HG03460 (cell line): ENCODE results near the gene PIP4K2A.

ENCODE experiments used
- ATAC-seq: cut with Tn5 transposase; IDR thresholded peaks from one replicate; pipeline ENCODE4 v1.9.1; 2021; ENCODE audit not compliant: unreplicated experiment

PIP4K2A gene

DNA sequence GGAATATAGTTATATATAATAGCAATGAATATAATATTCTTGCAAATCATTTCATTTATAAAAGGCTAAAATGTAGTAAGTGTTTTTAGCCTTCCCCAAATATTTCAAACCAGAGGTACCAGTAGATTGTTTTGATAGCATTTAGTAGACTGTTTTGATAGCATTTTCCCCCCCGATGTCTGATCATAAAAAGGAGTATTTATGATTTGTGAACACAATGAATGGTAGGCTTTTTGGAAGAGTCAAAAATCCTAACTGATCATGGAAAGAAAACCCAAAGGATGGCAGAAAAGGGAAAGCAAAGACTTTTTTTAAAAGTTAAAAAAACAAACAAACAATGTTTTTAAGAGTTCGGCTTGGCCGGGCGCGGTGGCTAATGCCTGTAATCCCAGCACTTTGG lies 152.5 kb downstream of the PIP4K2A start:
- ATAC-seq: no peak

DNA sequence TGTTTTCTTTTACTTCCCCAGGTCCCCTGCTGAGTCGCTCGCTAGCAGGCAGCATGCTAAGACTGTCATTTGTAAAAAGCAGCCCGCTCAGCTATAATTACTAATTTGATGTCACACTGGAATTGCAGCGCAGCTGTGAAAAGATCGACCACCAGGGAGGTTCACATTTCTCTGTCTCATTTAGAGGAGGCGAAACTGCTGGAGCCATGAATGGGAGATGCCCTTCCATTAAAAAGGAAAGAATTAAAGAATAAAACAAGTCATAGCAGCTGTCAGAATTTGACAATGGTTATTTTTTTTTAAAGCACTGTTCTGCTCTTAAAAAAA lies 153.5 kb downstream of the PIP4K2A start:
- ATAC-seq: no peak

DNA sequence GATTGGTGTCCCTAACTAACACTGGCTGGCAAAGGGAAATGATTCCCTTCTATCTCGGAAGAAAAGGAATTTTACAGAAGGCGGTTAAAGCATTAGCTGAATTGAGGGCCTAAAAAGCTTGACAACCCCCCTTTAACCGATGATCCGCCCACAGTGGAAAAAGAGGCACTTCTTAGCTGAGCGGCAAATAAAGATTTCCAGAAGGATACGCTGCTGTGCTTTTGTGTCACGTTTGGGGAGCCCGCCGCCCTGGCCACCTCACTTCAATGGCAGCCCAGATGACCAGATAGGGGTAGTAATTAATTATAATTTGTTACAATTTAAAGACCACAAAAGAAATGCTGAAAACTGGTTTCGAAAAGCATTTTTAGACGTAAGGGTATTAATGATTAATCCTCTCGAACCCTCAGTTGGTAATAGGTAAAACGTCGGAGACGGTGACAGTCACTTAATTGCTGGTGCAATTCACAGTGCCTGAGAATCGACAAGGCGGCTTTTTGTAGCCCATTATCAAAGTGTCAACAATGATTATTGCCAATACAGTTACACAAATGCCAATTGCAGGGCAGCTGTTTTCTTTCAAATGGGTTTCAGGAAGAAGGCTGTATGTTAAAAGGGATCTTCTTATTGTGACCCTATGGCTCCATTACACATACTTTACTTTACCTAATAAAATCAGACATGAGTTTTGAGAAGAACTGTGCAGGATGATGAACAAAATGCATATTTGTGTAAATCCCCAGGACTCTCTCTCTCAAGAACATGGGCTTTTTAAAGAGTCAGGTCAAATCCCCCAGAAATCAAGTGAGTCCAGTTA lies 154.1 kb downstream of the PIP4K2A start:
- no peak for ATAC-seq

DNA sequence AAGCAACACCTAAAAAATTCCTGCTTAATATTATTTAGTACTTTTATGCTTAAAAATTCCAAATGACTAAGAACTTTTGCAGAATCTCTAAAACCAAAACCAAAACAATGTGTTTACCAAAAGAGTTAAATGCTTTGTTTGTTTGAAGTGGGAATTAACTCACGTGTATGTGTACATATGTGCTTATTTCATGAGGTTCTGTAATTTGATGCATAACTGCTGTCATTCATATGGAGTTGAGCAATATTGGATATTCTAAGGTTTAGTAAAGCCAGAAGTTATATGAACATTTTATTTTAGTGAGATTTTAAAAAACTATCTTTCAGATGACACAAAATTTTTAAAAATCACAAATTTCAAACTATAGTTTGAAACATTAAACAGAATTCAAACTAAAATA lies 157.1 kb downstream of the PIP4K2A start:
- ATAC-seq: no peak

DNA sequence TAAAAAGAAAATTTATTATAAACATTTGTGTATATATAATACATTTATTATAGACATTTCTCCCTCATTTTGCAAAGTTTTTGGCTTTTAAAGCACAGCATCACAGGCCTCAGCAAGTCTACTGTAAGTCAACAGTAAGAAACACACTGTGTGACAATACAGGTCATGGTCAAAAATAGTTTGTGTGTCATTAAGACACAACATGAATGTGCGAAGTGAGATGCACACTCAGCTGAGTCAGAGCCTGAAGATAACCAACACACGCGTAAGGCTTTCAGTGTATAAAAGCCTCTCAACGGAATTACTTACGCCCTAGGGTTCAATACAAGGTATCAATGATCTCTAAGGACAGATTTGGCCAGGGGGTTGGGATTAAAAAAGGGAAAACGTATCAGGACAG lies 157.6 kb downstream of the PIP4K2A start:
- no peak for ATAC-seq

DNA sequence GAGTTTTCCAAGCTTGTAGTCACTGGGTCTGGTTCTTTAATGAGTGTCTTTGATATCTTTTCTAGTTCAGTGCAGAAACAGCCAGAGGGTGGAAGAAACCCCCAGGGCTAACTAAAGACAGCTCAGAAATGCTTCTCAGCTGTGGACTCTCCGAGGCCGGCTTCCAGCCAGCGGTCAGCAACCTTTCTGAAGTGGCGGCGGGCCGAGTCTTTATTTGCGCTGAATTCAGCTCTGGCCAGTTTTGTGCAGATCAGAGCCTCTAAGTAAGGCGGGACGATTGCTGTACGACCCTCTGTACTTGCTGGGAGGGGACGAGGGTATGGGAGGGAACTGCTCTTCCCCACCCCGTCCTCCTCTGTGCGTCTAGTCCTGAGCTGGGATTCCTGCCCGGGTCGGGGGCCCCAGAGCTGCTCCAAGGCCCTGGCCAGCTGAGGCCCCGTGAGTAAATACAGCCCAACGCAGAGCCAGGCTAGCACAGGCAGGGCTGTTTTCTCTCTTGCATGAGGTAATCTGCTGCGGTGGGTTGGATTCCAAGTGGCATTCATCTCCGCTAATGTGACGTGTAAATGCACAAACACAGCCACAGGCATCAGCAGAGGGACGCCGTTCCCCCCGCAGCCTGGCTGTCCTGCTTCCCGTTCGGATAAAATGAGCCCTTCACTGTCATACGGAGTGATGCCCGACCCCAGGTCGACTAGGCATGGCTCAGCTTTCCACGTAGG lies 159.8 kb downstream of the PIP4K2A start:
- no peak for ATAC-seq

DNA sequence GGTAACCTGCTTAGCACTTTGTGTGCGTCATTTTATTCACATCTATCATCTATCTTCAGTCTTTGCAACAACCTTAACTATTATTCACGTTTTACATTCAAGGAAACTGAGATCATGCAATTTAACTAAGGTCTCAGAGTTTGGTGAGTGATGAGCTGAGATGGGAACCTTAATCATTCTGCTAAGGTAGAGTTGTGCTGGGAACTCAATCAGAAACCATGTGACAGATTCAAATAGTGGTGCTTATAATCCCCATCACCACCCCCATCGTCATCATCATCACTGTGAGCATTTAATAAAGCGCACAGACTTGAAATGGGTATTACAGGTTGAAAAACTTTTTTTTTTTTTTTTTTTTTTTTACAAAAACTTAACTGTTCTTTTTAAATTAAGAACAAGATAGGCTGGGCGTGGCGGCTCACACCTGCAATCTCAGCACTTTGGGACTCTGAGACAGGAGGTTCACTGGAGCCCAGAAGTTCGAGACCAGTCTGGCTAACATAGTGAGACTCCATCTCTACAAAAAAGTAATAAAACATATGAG lies 160.9 kb downstream of the PIP4K2A start:
- no peak for ATAC-seq

DNA sequence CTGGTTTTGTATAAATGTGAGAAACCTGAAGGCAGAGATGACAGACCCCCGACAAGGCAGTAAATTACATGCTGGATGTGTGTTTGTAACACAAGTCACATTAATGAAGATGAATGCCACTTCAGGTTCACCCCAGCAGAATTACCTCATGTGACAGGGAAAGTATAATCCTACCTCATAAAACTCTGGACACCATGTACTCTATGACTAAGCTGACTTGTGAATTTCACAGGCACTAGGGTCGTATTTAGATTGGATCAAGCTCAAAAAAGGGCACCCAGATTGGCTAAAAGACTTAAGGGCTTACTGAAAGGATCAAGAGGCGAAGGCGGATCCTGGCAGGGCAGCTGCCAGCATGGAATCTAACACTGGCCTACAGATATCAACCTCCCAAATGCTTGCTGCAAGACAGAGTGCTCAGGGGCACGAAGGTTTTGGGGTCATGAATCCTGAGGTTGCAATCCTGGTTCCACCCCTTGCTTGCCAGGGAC lies 161.4 kb downstream of the PIP4K2A start:
- no peak for ATAC-seq

DNA sequence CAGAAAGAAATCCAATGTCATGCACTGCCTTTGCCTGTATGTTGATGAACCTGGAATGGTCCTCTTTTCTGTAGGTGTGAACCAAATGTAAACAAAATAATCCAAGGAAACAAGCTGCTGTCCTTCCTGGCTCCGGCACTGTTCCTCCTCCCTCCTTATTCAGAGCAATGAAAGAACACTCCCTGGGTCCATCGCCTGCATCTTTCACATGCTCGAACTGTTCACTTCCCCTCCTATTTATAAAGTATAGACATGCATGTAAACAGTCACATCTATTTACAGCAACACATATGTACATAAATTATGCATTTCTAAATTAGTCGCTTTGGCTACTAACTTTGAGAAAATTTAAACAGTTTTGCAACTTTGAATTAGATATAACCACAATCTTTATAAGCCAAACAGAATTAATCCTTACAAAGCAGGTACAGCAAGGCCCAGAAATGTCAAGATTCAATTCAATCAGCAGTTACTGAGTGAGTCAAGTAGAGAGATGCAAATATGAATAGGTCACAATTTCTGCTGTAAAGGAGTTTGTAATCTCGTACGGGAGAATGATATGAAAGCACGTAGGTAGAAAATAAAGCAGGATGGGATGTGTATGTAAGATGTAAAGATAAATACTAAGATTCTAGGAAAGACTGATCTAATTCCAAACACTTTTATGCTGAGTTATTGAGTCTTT lies 162.6 kb downstream of the PIP4K2A start:
- no peak for ATAC-seq

DNA sequence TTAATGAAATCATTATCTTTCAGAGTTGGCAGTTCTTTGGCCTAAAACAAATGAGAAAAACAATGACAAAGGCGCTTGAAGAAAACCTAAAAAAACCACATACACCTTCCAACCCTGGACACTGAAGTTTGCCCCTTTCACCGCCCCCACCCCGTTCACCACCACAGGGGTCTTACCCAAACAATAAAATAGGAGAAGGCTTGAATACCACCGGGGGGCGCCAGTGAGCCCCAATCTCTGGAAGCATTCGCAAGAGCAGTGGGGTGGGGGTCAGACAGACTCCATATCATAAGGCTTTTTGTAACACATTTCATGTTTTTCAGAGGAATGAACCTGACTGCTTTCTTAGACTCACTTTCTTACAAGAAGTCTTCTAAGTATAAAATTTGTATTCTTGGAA lies 163.6 kb downstream of the PIP4K2A start:
- no peak for ATAC-seq

DNA sequence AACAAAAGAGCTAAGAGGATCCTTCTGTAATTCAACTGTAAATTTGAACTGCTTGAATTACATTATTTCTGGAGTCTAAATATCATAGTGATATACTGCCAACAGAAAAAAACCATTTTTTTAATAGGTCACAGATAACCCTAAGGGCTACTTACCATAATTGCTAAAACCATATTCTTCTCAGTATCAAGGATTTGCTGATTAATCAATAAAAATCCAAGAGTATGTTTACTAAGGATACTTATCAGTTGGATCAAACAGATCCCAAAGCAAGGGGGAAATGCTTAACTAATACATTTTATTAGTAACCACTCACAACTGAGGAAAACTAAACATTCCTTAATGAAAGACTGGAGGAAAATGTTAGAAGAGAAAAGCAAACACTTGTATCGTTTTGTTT lies 166.0 kb downstream of the PIP4K2A start:
- no peak for ATAC-seq

DNA sequence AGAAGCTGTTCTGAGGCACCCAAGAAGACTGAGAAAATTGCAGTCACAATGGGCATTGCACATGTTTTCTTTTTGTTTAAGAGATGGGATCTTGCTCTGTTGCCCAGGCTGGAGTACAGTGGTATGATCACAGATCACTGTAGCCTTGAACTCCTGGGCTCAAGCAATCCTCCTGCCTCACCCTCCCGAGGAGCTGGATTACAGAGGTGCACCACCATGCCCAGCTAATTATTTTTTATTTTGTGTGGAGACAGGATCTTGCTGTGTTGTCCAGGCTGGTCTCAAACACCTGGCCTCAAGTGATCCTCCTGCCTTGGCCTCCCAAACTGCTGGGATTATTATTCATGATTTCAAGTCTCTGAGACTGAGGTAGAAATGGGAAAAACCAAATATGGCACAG lies 168.7 kb downstream of the PIP4K2A start:
- ATAC-seq: no peak

DNA sequence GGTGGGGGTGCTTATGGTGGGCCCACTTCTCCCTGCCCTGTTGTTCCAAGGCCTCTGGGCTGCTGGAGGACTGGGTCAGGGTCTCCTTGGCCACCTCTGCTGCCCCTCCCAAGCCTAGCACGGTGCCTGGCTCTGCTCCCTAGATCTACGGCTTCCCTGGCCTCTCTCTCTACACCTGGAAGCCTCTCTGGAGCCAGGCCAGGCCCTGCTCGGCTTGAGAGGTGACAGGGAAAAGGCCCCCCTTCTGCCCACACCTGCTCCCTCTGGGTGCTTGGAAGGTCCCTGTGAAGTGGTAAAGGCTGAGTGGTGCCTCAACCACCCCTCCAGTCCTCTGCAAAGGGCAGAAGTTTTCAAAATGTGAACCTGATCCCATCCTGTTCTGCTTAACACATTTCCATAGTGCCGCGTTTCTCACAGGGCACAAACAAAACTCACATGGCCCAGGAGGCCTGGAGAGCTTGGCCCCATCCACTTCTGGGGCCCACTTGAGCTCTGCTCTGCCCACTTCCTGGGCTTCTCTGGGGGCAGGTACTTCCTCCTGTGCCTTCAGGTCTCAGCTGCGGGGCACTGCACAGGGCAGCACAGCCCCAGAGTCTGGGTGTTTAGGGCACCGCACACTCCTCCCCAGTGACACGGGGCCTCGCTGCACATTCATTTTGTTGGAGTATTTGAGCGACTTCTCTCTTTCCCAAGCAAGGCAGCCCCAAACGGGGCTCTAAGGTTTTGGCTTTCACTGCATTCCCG lies 169.9 kb downstream of the PIP4K2A start:
- no peak for ATAC-seq

DNA sequence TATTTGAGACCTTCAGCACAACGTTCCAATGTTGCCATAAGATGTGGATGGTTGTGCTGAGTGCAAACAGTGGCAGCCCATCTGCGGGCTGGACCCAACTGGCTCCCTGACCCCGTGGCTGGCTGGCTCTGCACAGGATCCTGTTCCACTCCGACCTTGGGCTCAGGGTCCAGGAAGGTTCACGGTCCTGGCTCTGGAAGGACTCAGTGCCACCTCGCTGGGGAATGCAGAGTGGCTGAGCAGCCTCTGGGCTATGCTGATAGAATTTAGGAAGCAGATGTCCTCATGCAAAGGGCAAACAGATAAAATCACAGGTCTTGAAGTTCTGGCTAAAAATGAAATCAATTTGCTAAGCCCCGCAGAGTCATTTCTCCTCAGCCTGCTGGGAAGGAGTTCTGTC lies 171.6 kb downstream of the PIP4K2A start:
- no peak for ATAC-seq

DNA sequence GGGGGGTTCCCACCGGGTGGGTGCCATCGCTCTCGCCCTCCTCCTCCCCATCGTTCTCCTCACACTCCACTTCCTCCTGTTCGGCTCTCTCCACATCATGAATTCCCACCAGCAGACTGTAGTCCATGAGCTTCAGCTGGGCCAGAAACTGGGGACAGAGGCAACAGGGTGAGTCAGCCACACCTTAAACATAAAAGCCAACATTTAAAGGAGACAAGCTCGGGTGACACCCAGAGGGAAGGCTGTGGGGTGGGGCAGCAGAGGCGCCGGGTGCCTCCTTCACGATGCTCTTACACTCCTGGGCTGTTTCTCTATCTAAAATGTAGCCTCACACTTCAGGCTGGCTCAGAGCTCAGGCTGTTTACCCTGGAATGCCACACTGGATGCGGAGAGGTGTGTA lies 172.5 kb downstream of the PIP4K2A start:
- ATAC-seq: no peak

DNA sequence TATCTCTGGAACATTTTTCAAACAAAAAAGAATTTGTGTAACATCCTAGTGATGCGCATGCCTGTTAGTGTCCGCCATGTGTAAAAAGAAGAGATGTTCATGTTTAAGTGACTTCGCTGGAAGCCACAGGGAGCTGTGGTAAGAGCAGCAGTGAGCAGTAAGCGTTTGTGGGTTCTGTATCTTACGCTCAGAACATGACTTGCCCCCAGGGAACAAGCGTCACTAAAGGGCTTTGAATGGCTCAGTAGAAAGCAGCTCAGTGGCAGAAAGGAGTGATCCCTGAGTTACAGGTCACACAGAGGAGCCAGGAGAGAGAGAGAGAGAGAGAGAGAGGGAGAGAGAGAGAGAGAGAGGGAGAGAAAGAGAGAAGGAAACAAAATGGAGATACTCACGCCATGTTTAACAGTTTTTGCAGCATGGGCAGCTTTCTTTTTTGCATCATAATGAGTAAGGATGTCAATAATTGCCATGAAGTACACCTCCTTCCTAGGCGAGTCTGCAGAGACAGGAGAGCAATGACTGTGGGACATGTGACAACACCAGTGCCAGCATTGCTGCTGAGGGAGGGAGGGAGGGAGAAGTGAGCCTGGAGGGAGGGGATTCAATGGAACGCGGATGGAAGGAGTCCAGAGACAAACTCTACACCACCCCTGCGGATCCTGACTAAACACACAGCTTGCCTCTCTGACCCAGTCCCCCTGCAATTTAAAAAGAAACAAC lies 174.6 kb downstream of the PIP4K2A start:
- no peak for ATAC-seq

DNA sequence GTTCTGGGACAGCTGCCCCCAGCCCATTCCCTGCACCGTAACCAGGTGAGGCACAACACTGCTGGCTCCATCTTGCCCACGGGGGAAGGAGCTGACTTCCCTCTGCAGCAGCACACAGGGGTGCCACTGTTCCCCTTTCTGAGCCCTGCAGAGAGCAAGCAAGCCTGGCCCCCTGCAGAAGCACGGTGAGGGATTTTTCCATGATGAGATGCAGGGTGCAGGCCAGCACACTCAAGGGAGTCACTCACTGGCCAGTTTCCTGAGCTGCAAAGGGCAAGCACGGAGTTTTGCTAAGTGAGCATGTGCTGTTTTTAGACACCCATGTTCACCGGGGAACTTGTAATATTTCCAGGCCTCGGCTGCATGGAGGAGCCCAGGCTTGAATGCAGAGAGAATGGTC lies 176.6 kb downstream of the PIP4K2A start:
- no peak for ATAC-seq

DNA sequence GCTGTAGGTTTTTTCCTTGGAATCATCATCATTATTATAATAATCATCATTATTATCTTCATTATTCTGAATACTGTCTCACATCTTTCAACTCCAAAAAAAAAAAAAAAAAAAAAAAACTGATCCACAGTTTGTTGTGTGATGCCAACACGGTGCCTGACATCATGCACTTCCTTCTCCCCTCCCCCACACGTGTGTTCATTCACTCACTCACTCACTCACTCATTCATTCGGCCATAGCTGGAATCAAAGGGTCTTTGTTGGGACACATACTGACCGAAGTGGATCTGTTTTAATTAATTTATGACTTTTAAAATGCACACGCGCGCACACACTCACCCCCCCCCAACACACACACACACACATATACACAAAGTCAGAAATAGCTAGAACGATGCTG lies 177.8 kb downstream of the PIP4K2A start:
- no peak for ATAC-seq

DNA sequence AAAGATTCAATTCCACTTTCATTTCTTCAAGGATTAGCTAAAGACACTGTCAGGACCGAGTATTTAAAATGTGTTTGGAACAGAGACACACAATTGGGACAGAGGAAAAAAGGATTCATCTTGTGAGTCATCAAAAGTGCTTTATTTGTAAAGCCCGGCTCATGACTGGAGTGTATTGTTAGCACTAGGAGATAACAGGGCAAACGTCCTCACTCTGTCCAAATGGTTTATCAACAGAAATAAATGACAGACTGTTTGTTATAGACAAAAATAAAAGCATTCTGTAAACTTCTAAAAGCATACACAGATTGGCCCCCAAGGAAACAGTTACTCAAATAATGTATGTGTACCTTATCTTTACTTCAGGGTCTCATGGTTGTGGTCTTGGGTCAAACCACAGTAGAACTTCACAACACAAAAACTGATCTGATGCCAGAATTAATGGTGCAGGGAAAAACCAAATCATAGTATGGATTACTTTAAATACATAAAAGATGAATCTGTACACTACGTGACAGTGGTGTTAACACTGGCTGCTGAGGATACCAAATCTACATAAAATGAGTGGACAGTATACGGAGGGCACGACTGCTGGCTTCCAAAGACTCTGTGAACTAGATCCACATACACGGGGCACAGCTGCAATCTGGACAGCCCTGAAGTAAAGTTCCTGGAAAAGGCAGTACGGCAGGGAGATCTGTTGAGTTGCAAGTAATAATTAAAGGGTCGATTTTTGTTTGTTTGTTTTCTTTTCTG lies 179.4 kb downstream of the PIP4K2A start:
- ATAC-seq: no peak

DNA sequence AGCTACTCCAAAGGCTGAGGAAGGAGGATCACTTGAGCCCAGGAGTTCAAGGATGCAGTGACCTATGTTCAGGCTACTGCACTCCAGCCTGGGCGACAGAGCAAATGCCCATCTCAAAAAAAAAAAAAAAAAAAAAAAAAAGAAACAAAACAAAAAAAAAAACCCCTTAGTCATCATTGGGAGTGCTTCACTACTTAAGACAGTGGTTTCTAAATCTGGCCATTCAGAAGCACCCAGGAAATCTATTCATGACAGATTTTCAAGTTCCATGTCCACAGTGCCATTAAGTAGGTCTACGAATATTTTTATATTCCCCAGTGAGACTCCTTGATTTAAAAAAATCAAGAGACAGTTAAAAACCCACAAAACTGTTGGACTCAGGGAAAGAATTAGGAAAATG lies 182.9 kb downstream of the PIP4K2A start:
- no peak for ATAC-seq
